ENCODE measurements around the gene MAP6. TPM values are rescaled to one million over a fixed set of nuclear protein-coding genes. Genes with fewer than 3 reads are reported as not detected.
A peak's percentile ranks its signal among the peaks of the same experiment; 100 is the strongest.

The MAP6 gene
- total RNA-seq, 2 experiments from 2014 or later, result 0.25 TPM

- Mint-ChIP-seq H3K36me3 (ENCODE audit: low read depth) (no peaks in the 10 kb centered on the region), H3K4me1 (peaks cover 29% of the 10 kb centered on the region), H3K27me3 (no peaks in the 10 kb centered on the region), H3K27ac (no peak overlapping the region), H3K9me3 (no peaks in the 10 kb centered on the region), H3K4me3 (no peak overlapping the region)
- no peak for DNase-seq
- CTCF ChIA-PET, result no interaction called here
- POLR2A ChIA-PET, result no interaction called here
These were observed 89.0 kb downstream of the MAP6 start for GRCh38 chr11:75579841-75580240.

DNA sequence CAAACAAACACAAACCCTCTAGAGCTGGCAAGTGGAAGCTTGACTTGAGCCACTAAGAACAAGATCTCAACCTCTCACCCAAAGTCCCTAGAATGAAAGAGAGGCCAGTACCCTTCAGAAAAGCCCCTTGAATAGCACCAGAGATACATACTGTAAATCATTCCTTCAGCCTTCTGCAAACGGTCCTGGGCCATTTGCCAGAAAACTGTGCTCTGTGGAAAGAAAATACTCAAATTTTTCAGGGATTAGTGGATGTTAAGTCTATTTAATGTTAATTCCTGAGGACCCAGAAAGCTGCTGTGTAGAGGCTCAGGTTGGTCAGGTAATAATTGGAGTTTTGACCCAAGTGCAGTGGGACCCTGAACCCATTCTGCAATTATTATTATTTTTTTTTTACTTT lies 89.9 kb downstream of the MAP6 start:
- Mint-ChIP-seq H3K4me1 (peaks cover 26% of the 10 kb centered on the region), H3K27me3 (no peaks in the 10 kb centered on the region), H3K9me3 (no peaks in the 10 kb centered on the region), H3K27ac (no peak overlapping the region), H3K36me3 (ENCODE audit: low read depth) (no peaks in the 10 kb centered on the region), H3K4me3 (no peak overlapping the region)
- ChIA-PET POLR2A (no interaction called here), CTCF (no interaction called here)
- DNase-seq, result no peak

- no peaks in the 10 kb centered on the region for H3K27me3 Mint-ChIP-seq
- ChIA-PET POLR2A (no interaction called here), CTCF (interaction anchor here (0.7 to 4.0 kb wide), 5 partner anchors 8 to 16 kb away, joined by 3 to 21 read pairs (median 4); partner anchors contain the start of gene SERPINH1)
- peaks cover 15% of the 10 kb centered on the region for H3K4me1 Mint-ChIP-seq
- no peak overlapping the region for H3K4me3 Mint-ChIP-seq
- H3K36me3 Mint-ChIP-seq (ENCODE audit: low read depth), result peaks cover 3% of the 10 kb centered on the region
- peak; percentile 61 for DNase-seq
- H3K27ac Mint-ChIP-seq, result no peak overlapping the region
- no peaks in the 10 kb centered on the region for H3K9me3 Mint-ChIP-seq
These were observed 91.6 kb downstream of the MAP6 start for GRCh38 chr11:75577207-75577606.

DNA sequence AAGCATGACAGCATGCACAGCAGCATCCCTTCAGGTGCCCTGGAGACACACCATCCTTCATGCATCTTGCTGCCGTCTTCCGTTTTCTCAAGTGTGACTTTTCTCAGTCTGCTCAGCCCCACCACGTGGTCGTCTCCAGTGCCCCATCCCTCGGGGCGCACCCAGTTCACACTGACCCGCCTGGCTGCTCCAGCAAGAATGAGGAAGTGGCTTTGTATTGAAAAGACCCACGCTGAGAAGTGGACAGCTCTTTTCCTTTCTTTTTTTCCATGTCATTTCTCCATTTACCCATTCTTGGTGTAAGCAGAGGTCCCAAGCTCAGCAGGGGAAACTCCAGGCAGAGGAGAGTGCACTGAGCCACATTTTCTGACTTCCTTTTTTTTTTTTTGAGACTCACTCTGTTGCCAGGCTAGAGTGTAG lies 92.3 kb downstream of the MAP6 start:
- Mint-ChIP-seq H3K4me3 (no peak overlapping the region), H3K27ac (no peak overlapping the region), H3K27me3 (no peaks in the 10 kb centered on the region), H3K36me3 (ENCODE audit: low read depth) (peaks cover 3% of the 10 kb centered on the region), H3K9me3 (no peaks in the 10 kb centered on the region), H3K4me1 (peaks cover 11% of the 10 kb centered on the region)
- ChIA-PET POLR2A (no interaction called here), CTCF (interaction anchor here (0.6 to 4.0 kb wide), 7 partner anchors 11 to 1058 kb away, joined by 3 to 21 read pairs (median 5); partner anchors contain the start of gene SERPINH1)
- DNase-seq, result no peak

DNA sequence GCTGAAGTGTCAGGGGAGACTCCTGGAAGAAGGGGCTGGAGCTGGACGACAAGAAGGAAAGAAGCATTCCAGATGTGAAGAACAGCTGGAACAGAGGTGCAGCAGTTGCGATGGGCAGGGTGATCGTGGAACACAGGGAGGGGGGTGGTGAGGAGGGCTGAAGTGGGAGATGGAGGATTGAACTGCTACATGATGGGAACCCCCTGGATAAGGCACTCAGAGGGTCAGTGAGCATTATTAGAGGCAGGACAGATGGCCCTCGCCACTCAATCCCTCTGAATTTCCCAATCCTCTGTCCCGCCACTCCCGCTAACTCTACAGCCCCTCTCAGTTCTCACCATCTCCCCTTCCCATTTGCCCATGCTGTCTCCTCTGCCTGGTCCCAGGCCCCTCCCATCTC lies 92.8 kb downstream of the MAP6 start:
- Mint-ChIP-seq H3K4me3 (no peak overlapping the region), H3K27me3 (no peaks in the 10 kb centered on the region), H3K9me3 (no peaks in the 10 kb centered on the region), H3K27ac (no peak overlapping the region), H3K4me1 (peaks cover 11% of the 10 kb centered on the region), H3K36me3 (ENCODE audit: low read depth) (peaks cover 3% of the 10 kb centered on the region)
- no peak for DNase-seq
- POLR2A ChIA-PET, result no interaction called here
- CTCF ChIA-PET, result interaction anchor here (0.6 to 4.0 kb wide), 8 partner anchors 11 to 1059 kb away, joined by 3 to 21 read pairs (median 4); partner anchors contain the start of gene SERPINH1

DNA sequence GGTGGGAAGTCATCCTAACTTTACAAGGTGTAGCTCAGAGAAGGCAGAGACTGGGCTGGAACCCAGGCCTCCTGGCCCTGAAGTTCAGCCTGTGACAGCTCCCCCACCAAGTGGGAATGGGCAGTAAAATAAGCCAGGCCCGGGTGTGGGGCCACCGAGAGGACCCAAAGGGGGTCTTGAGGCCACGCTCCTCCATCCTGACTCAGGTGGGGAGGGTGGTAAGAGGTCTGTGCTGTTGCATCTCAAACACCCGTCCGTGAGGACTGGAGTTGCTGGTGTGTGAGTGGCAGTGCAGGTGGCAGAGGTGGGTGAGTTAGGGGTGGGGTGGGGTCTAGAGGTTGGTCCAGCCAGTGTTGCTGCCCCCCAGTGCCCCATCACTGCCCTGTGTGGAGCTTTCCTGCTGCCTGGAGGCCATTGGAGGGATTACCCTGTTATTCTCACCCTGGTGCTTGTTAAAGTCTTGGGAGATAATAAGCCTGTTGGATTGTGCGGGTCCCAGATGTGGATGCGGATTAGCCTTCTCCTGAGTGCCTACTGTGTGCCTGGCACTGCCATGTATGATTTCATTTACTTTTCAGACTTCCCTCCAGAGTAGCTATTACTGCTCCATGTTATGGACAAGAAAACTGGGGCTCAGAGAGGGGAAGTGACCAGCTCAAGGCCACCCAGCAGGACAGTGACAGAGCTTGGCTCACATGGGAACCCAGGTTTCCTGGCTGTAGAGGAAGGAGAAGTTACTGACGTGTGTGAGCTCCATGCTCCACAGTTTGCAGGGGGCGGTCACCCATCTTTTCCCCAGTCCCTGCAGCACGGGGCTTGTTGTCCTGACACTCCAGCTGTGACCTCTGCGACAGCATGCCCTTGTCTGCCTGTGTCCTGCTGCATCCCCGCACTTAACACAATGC lies 93.9 kb downstream of the MAP6 start:
- CTCF ChIA-PET, result interaction anchor here (0.7 to 4.0 kb wide), 5 partner anchors 10 to 21 kb away, joined by 3 to 21 read pairs (median 3); partner anchors contain the start of gene SERPINH1
- Mint-ChIP-seq H3K4me3 (no peak overlapping the region), H3K27ac (no peak overlapping the region), H3K36me3 (ENCODE audit: low read depth) (peaks cover 3% of the 10 kb centered on the region), H3K4me1 (peaks cover 11% of the 10 kb centered on the region), H3K27me3 (no peaks in the 10 kb centered on the region), H3K9me3 (no peaks in the 10 kb centered on the region)
- DNase-seq, result no peak
- POLR2A ChIA-PET, result no interaction called here

GRCh38 chr11:75572744-75573143 lies 96.1 kb downstream of the MAP6 start:
- Mint-ChIP-seq H3K27me3 (no peaks in the 10 kb centered on the region), H3K4me3 (no peak overlapping the region), H3K9me3 (no peaks in the 10 kb centered on the region), H3K27ac (no peak overlapping the region), H3K36me3 (ENCODE audit: low read depth) (peaks cover 6% of the 10 kb centered on the region), H3K4me1 (peaks cover 8% of the 10 kb centered on the region)
- no peak for DNase-seq
- ChIA-PET POLR2A (no interaction called here), CTCF (interaction anchor here (2.3 kb wide), 1 partner anchor 40 kb away, joined by 5 read pairs; no protein-coding TSS in a partner anchor)

DNA sequence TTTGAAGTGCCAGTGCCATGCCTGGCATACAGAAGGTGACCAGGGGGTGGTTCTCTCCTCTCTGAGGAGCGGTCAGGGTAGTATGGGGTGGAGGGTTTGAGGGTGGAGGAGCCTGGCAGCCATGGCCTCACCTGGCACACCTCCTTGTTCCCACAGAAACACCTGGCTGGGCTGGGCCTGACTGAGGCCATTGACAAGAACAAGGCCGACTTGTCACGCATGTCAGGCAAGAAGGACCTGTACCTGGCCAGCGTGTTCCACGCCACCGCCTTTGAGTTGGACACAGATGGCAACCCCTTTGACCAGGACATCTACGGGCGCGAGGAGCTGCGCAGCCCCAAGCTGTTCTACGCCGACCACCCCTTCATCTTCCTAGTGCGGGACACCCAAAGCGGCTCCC lies 97.2 kb downstream of the MAP6 start:
- no peaks in the 10 kb centered on the region for H3K27me3 Mint-ChIP-seq
- H3K27ac Mint-ChIP-seq, result no peak overlapping the region
- ChIA-PET POLR2A (no interaction called here), CTCF (interaction anchor here (1.1 kb wide), 1 partner anchor 171 kb away, joined by 4 read pairs; no protein-coding TSS in a partner anchor)
- H3K4me3 Mint-ChIP-seq, result no peak overlapping the region
- peaks cover 6% of the 10 kb centered on the region for H3K36me3 Mint-ChIP-seq (ENCODE audit: low read depth)
- no peak for DNase-seq
- peaks cover 7% of the 10 kb centered on the region for H3K4me1 Mint-ChIP-seq
- H3K9me3 Mint-ChIP-seq, result no peaks in the 10 kb centered on the region

- Mint-ChIP-seq H3K27ac (no peak overlapping the region), H3K27me3 (no peaks in the 10 kb centered on the region), H3K36me3 (ENCODE audit: low read depth) (peaks cover 6% of the 10 kb centered on the region), H3K4me3 (no peak overlapping the region), H3K4me1 (peaks cover 5% of the 10 kb centered on the region), H3K9me3 (no peaks in the 10 kb centered on the region)
- DNase-seq, result no peak
- ChIA-PET CTCF (interaction anchor here (1.0 to 1.7 kb wide), 5 partner anchors 9 to 170 kb away, joined by 3 to 7 read pairs (median 4); partner anchors contain the start of gene SERPINH1), POLR2A (interaction anchor here (0.6 kb wide), 1 partner anchor 616 kb away, joined by 3 read pairs; no protein-coding TSS in a partner anchor)
These were observed 98.2 kb downstream of the MAP6 start for GRCh38 chr11:75570559-75571139.

DNA sequence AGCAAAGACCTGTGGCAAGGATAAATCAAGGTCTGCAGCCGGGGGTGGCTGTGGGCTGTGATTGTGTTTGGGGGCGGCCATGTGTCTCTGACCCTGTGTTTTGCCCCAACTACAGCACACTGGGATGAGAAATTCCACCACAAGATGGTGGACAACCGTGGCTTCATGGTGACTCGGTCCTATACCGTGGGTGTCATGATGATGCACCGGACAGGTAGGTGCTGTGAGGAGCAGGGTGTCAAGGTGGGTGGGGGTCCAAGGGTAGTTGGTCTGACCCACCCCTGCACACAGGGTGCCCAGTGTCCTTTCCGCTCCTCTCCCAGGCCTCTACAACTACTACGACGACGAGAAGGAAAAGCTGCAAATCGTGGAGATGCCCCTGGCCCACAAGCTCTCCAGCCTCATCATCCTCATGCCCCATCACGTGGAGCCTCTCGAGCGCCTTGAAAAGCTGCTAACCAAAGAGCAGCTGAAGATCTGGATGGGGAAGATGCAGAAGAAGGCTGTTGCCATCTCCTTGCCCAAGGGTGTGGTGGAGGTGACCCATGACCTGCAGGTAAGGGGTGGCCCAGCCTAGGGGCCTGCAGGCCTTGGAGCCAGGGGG lies 100.1 kb downstream of the MAP6 start:
- no peak for DNase-seq
- Mint-ChIP-seq H3K36me3 (ENCODE audit: low read depth) (peaks cover 6% of the 10 kb centered on the region), H3K27ac (no peak overlapping the region), H3K4me1 (peaks cover 17% of the 10 kb centered on the region), H3K4me3 (no peak overlapping the region), H3K27me3 (no peaks in the 10 kb centered on the region), H3K9me3 (no peaks in the 10 kb centered on the region)
- ChIA-PET POLR2A (interaction anchor here (0.6 kb wide), 1 partner anchor 43 kb away, joined by 3 read pairs; no protein-coding TSS in a partner anchor), CTCF (interaction anchor here (1.0 to 1.4 kb wide), 3 partner anchors 8 to 46 kb away, joined by 3 to 4 read pairs (median 3); no protein-coding TSS in a partner anchor)

GRCh38 chr11:75567971-75568370 lies 100.9 kb downstream of the MAP6 start:
- POLR2A ChIA-PET, result no interaction called here
- no peaks in the 10 kb centered on the region for H3K27me3 Mint-ChIP-seq
- CTCF ChIA-PET, result interaction anchor here (0.6 to 1.4 kb wide), 2 partner anchors 45 to 143 kb away, joined by 3 to 4 read pairs; no protein-coding TSS in a partner anchor
- no peaks in the 10 kb centered on the region for H3K9me3 Mint-ChIP-seq
- peaks cover 24% of the 10 kb centered on the region for H3K4me1 Mint-ChIP-seq
- H3K27ac Mint-ChIP-seq, result no peak overlapping the region
- no peak overlapping the region for H3K4me3 Mint-ChIP-seq
- H3K36me3 Mint-ChIP-seq (ENCODE audit: low read depth), result peaks cover 6% of the 10 kb centered on the region
- no peak for DNase-seq

DNA sequence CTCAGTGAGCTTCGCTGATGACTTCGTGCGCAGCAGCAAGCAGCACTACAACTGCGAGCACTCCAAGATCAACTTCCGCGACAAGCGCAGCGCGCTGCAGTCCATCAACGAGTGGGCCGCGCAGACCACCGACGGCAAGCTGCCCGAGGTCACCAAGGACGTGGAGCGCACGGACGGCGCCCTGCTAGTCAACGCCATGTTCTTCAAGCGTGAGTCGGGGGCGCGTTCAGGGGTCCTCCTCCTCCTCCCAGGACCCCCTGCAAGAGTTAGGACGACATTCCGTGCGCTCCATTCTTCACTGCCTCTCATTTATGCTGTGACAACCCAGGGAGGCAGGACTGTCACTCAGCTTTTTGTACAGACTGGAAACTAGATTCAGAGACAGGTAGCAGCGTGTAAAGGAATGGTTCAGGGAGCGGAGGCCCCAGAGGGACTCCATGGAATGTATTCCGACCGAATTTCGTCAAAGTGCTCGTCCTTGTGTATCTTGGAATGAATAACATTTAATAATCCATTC lies 102.0 kb downstream of the MAP6 start:
- H3K4me1 Mint-ChIP-seq, result peaks cover 34% of the 10 kb centered on the region
- no peaks in the 10 kb centered on the region for H3K27me3 Mint-ChIP-seq
- H3K36me3 Mint-ChIP-seq (ENCODE audit: low read depth), result peaks cover 3% of the 10 kb centered on the region
- ChIA-PET CTCF (interaction anchor here (1.3 to 4.4 kb wide), 2 partner anchors 9 to 35 kb away, joined by 3 to 21 read pairs; no protein-coding TSS in a partner anchor), POLR2A (no interaction called here)
- no peaks in the 10 kb centered on the region for H3K9me3 Mint-ChIP-seq
- DNase-seq, result no peak
- no peak overlapping the region for H3K27ac Mint-ChIP-seq
- H3K4me3 Mint-ChIP-seq, result no peak overlapping the region
